HCT116 (cell line): ENCODE results near the gene ARHGAP10. TPM values are rescaled to one million over a fixed set of nuclear protein-coding genes. Genes with fewer than 3 reads are reported as not detected.

Experiments used
- ATAC-seq: fragments of 200-7000 bp; cut with Tn5 transposase; 2 replicates; pipeline ENCODE4 v1.9.1; 2020; ENCODE audit warnings: mild to moderate bottlenecking, moderate library complexity
- BruUV-seq: library from RNA; stranded (reverse); fragments of 400-500 nt; replicated peaks from 2 replicates; lab custom pipeline; 2021; lab: Mats Ljungman, UMichigan
- CTCF ChIA-PET: fragments of 300-600 bp; sonication (Branson Sonifier 250); formaldehyde crosslinking; loops from one replicate; lab custom pipeline; 2021; ENCODE audit warnings: antibody characterized with exemption; lab: Charles Lee
- POLR2A ChIA-PET: fragments of 300-600, 350-600 bp; sonication (Branson Sonifier 250); formaldehyde crosslinking; loops from one replicate; lab custom pipeline; 2021; ENCODE audit warnings: antibody characterized with exemption; lab: Charles Lee
- RAD21 ChIA-PET, 2 experiments: fragments of 300-600 bp; sonication (Branson Sonifier 250); formaldehyde crosslinking; loops; one replicate each; lab custom pipeline; 2023; ENCODE audit warnings: low total read pairs in 2 of 2; ENCODE audit not compliant: uncharacterized antibody in 2 of 2, unreplicated experiment in 2 of 2, low non-redundant PET in 1 of 2; lab: Charles Lee
- DNase-seq: peaks from one replicate; pipeline ENCODE4 v3.0.0-alpha.2; 2010; ENCODE audit warnings: low read depth, low spot score
- H2AFZ ChIP-seq: fragments of 200-600 bp; shearing (Covaris generic), sonication (generic); 2 replicates; pipeline ENCODE4 v1.6.1; 2017; ENCODE audit warnings: low read depth, mixed run types, mixed read lengths, antibody characterized with exemption, low read length; ENCODE audit not compliant: poor library complexity, severe bottlenecking
- H3K27ac ChIP-seq: 2 replicates; pipeline ENCODE4 v1.5.1; 2012; ENCODE audit warnings: low read depth, low read length
- H3K27me3 ChIP-seq: fragments of 200-600 bp; sonication (generic); 2 replicates; pipeline ENCODE4 v1.6.1; 2016; ENCODE audit warnings: mixed run types, low read length, mixed read lengths; ENCODE audit not compliant: insufficient read depth
- H3K36me3 ChIP-seq, 2 experiments: fragments of 200-500 bp in 1 of 2; fragments of 200-600 bp in 1 of 2; sonication (Bioruptor generic) in 1 of 2; sonication (generic) in 1 of 2; 2 replicates each; pipeline versions ENCODE4 v1.5.1 to v1.6.1; 2014 to 2016; ENCODE audit warnings: low read length in 2 of 2, inconsistent platforms in 1 of 2, mixed read lengths in 1 of 2, mixed run types in 1 of 2; ENCODE audit not compliant: insufficient read depth in 2 of 2, control insufficient read depth in 1 of 2
- H3K4me1 ChIP-seq, 2 experiments: fragments of 200-600 bp in 1 of 2; sonication (generic) in 1 of 2; 2 replicates each; pipeline versions ENCODE4 v1.5.1 to v1.6.1; 2012 to 2017; ENCODE audit warnings: low read length in 2 of 2, inconsistent platforms in 1 of 2, mild to moderate bottlenecking in 1 of 2, mixed read lengths in 1 of 2, mixed run types in 1 of 2, moderate library complexity in 1 of 2; ENCODE audit not compliant: insufficient read depth in 2 of 2, control insufficient read depth in 1 of 2
- H3K4me2 ChIP-seq: fragments of 200-600 bp; sonication (generic); 2 replicates; pipeline ENCODE4 v1.6.1; 2017; ENCODE audit warnings: mixed run types, low read length, mixed read lengths
- H3K4me3 ChIP-seq, 2 experiments: fragments of 200-600 bp in 1 of 2; sonication (generic) in 1 of 2; replicated peaks in 1 of 2; 2 replicates each; pipeline ENCODE4 v1.5.1; 2011 to 2016; ENCODE audit warnings: low read length in 2 of 2, control low read depth in 1 of 2, low read depth in 1 of 2, mild to moderate bottlenecking in 1 of 2, mixed read lengths in 1 of 2, mixed run types in 1 of 2
- H3K79me2 ChIP-seq: fragments of 200-600 bp; sonication (generic); 2 replicates; pipeline ENCODE4 v1.6.1; 2017; ENCODE audit warnings: mild to moderate bottlenecking, mixed run types, low read length, moderate library complexity, mixed read lengths; ENCODE audit not compliant: insufficient read depth
- H3K9ac ChIP-seq: fragments of 200-600 bp; sonication (generic); 2 replicates; pipeline ENCODE4 v1.6.1; 2016; ENCODE audit warnings: low read length, mixed read lengths
- H3K9me2 ChIP-seq: fragments of 200-600 bp; sonication (generic), shearing (Covaris generic); 2 replicates; pipeline ENCODE4 v1.6.1; 2017; ENCODE audit warnings: mixed run types, mild to moderate bottlenecking, moderate library complexity; ENCODE audit not compliant: insufficient read depth
- H3K9me3 ChIP-seq, 2 experiments: fragments of 200-500 bp in 1 of 2; fragments of 200-600 bp in 1 of 2; sonication (Bioruptor generic) in 1 of 2; sonication (generic) in 1 of 2; 2 replicates each; pipeline ENCODE4 v1.6.1; 2014 to 2017; ENCODE audit warnings: low read length in 2 of 2, mixed read lengths in 2 of 2, inconsistent platforms in 1 of 2, low read depth in 1 of 2, mild to moderate bottlenecking in 1 of 2, mixed run types in 1 of 2, moderate library complexity in 1 of 2; ENCODE audit not compliant: control insufficient read depth in 1 of 2, insufficient read depth in 1 of 2
- H4K20me1 ChIP-seq: fragments of 200-600 bp; sonication (generic), shearing (Covaris generic); 2 replicates; pipeline ENCODE4 v1.6.1; 2017; ENCODE audit warnings: mixed run types, mild to moderate bottlenecking, moderate library complexity; ENCODE audit not compliant: insufficient read depth
- CEBPB ChIP-seq: IDR thresholded peaks from 2 replicates; pipeline ENCODE4 v1.6.1; 2012; ENCODE audit warnings: low read depth
- CTCF ChIP-seq, 3 experiments: fragments of 200-600 bp in 1 of 3; sonication (generic) in 1 of 3; IDR thresholded peaks in 2 of 3; conservative IDR thresholded peaks in 1 of 3; 2 replicates each; pipeline ENCODE4 v1.5.1; 2012 to 2017; ENCODE audit warnings: low read depth in 2 of 3, low read length in 2 of 3, antibody characterized with exemption in 1 of 3, borderline replicate concordance in 1 of 3, control low read depth in 1 of 3, mild to moderate bottlenecking in 1 of 3, mixed read lengths in 1 of 3, mixed run types in 1 of 3, moderate library complexity in 1 of 3; ENCODE audit not compliant: insufficient read depth in 1 of 3
- EZH2phosphoT487 ChIP-seq: fragments of 200-600 bp; IDR thresholded peaks from 2 replicates; pipeline ENCODE4 v1.6.1; 2018; ENCODE audit warnings: antibody characterized with exemption, borderline replicate concordance
- FOSL1 ChIP-seq: IDR thresholded peaks from 2 replicates; pipeline ENCODE4 v1.6.1; 2012; ENCODE audit warnings: low read depth
- MAX ChIP-seq: IDR thresholded peaks from 2 replicates; pipeline ENCODE4 v1.6.1; 2012
- POLR2A ChIP-seq: IDR thresholded peaks from 2 replicates; pipeline ENCODE4 v1.7.0; 2011; ENCODE audit warnings: borderline replicate concordance; ENCODE audit not compliant: insufficient read depth, insufficient read length; ENCODE audit errors: extremely low read depth
- POLR2AphosphoS5 ChIP-seq: IDR thresholded peaks from 2 replicates; pipeline ENCODE4 v1.6.1; 2011; ENCODE audit warnings: mild to moderate bottlenecking, low read depth, low read length, moderate library complexity
- RAD21 ChIP-seq: IDR thresholded peaks from 2 replicates; pipeline ENCODE4 v1.6.1; 2012; ENCODE audit warnings: low read depth, mild to moderate bottlenecking
- SRF ChIP-seq: IDR thresholded peaks from 2 replicates; pipeline ENCODE4 v1.6.1; 2012; ENCODE audit warnings: low read depth
- TCF7L2 ChIP-seq: IDR thresholded peaks from 2 replicates; pipeline ENCODE4 v1.7.0; 2011; ENCODE audit warnings: borderline replicate concordance, inconsistent platforms; ENCODE audit not compliant: insufficient read depth, insufficient read length; ENCODE audit errors: extremely low read depth
- YY1 ChIP-seq: IDR thresholded peaks from 2 replicates; pipeline ENCODE4 v1.6.1; 2011; ENCODE audit warnings: low read length, low read depth, moderate library complexity, mild to moderate bottlenecking; ENCODE audit not compliant: insufficient replicate concordance; ENCODE audit errors: extremely low read depth
- intact Hi-C: fragments of 100-400 bp; cut with micrococcal nuclease; formaldehyde crosslinking; loops from 2 replicates; pipeline ENCODE4 v1.10.0; 2022
- total RNA-seq: library from RNA; stranded (reverse); gene quantifications from one replicate; pipeline ENCODE4 v1.2.1, GENCODE V29; 2021; ENCODE audit not compliant: unreplicated experiment

Gene ARHGAP10
- total RNA-seq, 1 experiment from 2014 or later = 24.7 TPM

- ATAC-seq (no peak), DNase-seq (no peak)
- Histone ChIP-seq H3K9me3 (no peaks in the 10 kb centered on the region), H4K20me1 (0 out of 2 replicates have a peak, but pooled peaks cover 3% of the 10 kb centered on the region), H3K4me3 (no peak overlapping the region), H3K9me2 (no peaks in the 10 kb centered on the region), H3K36me3 (no peaks in the 10 kb centered on the region), H2AFZ (no peak overlapping the region), H3K27me3 (no peaks in the 10 kb centered on the region), H3K79me2 (peaks cover 10% of the 10 kb centered on the region), H3K9ac (no peak overlapping the region), H3K4me1 (no peaks in the 10 kb centered on the region), H3K27ac (no peak overlapping the region), H3K4me2 (no peak overlapping the region)
- POLR2A ChIA-PET = no interaction called here
- no TSS peak for BruUV-seq
- intact Hi-C loops = loop anchor here (10.0 kb wide), 1 partner anchor 463 kb away; the partner anchor contains the start of gene NR3C2
- RAD21 ChIA-PET = no interaction called here
- CTCF ChIA-PET = no interaction called here
- TF ChIP-seq YY1 (no peak), EZH2phosphoT487 (no peak), RAD21 (no peak), POLR2AphosphoS5 (no peak), CEBPB (no peak), FOSL1 (no peak), SRF (no peak), TCF7L2 (no peak), CTCF (IDR thresholded peaks at IDR 0.05 in 2 of 3, conservative IDR thresholded peaks at IDR 0.05 in 1 of 3; ENCODE audit: borderline replicate concordance in 1 of 3, insufficient read depth in 1 of 3, low read depth in 2 of 3, low read length in 2 of 3) (no peak), MAX (no peak), POLR2A (no peak)
Measured at GRCh38 chr4:147981305-147981704, 249.4 kb downstream of the ARHGAP10 start.
